GM20000 (cell line): ENCODE measurements around the gene UBQLNL.

Source experiments
- DNase-seq: peaks from one replicate; pipeline ENCODE4 v3.0.0; 2012; ENCODE audit warnings: low spot score
- CTCF ChIP-seq: IDR thresholded peaks from 2 replicates; pipeline ENCODE4 v1.5.1; 2012; ENCODE audit warnings: mild to moderate bottlenecking, control low read depth; ENCODE audit errors: extremely low read depth, missing control alignments

Gene UBQLNL

GRCh38 chr11:5489576-5490357, 26.7 kb downstream of the UBQLNL start:
- no peak for TF ChIP-seq CTCF
- DNase-seq, result no peak

DNA sequence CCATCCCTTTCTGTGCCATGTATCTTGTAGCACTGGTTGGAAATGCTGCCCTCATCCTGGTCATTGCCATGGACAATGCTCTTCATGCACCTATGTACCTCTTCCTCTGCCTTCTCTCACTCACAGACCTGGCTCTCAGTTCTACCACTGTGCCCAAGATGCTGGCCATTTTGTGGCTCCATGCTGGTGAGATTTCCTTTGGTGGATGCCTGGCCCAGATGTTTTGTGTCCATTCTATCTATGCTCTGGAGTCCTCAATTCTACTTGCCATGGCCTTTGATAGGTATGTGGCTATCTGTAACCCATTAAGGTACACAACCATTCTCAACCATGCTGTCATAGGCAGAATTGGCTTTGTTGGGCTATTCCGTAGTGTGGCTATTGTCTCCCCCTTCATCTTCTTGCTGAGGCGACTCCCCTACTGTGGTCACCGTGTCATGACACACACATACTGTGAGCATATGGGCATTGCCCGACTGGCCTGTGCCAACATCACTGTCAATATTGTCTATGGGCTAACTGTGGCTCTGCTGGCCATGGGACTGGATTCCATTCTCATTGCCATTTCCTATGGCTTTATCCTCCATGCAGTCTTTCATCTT, 27.6 kb downstream of the UBQLNL start:
- DNase-seq, result no peak
- no peak for TF ChIP-seq CTCF

DNA sequence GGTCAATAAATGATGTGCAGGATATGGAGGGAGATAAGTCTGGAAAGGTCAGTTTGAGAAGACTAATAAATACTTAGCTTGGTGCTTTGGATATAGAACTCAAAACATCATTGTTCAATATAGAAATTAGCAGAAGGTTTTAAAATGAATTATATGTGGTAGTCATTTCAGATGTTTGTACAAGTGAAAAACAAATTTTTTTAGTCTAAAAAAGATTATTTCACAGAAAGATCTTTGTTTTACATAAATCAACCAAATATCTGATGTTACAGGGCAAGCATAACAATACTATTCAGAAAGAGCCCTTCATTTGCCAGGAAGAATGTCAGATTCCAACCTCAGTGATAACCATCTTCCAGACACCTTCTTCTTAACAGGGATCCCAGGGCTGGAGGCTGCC, 28.1 kb downstream of the UBQLNL start, which contains the start of gene OR52D1:
OR52D1 (plus strand) TSS at position 301 of the 400 bp plus-strand sequence; CDS start at position 323, 22 bp downstream.
- no peak for TF ChIP-seq CTCF
- DNase-seq, result no peak

DNA sequence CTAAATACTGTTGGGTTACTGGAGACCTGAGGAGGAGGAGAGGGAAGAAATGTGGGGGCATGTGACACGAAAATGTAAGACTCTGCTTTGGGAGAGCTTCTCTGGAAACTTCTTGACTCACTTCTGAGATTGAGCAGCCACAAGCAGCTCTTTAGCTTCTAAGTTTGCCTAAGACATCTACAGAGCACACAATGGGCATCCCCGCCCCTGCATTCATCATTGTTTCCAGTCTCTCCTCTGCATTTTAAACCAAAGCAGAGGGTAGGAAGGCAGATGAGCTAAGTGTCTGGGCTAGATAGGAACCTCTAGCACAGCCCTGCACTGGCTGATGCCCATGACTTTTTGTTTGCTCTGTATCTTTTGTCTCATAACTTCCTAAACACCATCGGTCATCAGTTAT, 30.1 kb downstream of the UBQLNL start:
- no peak for DNase-seq
- no peak for TF ChIP-seq CTCF

DNA sequence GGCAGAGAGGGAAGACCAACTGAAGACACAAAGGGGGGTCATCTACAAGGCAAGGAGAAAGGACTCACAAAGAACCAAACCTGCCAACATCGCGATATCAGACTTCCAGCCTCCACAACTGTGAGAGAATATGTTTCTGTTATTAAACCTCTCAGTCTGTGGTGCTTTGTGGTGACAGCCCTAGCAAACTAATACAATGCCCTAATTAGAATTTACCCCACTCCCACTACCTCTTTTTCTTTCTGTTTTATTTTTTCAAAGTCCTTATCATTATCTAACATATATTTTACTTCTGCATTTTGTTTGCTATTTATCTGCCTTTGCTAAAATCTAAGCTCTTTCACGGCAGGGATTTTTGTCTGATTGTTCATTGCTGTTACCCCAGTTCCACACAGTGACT, 30.5 kb downstream of the UBQLNL start:
- no peak for TF ChIP-seq CTCF
- DNase-seq, result no peak

GRCh38 chr11:5476186-5476819, 40.2 kb downstream of the UBQLNL start:
- peak; percentile 65 for DNase-seq
- peak; percentile 71 for TF ChIP-seq CTCF

GRCh38 chr11:5473921-5474320, 42.6 kb downstream of the UBQLNL start:
- TF ChIP-seq CTCF, result no peak
- no peak for DNase-seq
